ENCODE data around the gene TLR10.

Gene TLR10

GRCh38 chr4:38723114-38723513 is 59.7 kb downstream of the TLR10 start:
- DNase-seq, result no peak
